ENCODE data around the gene PIEZO1. TPM values are rescaled to one million over a fixed set of nuclear protein-coding genes. Genes with fewer than 3 reads are reported as not detected.

Gene PIEZO1
- polyA plus RNA-seq, 4 donors, result 25.6 to 55.5 (median 32.9) TPM

DNA sequence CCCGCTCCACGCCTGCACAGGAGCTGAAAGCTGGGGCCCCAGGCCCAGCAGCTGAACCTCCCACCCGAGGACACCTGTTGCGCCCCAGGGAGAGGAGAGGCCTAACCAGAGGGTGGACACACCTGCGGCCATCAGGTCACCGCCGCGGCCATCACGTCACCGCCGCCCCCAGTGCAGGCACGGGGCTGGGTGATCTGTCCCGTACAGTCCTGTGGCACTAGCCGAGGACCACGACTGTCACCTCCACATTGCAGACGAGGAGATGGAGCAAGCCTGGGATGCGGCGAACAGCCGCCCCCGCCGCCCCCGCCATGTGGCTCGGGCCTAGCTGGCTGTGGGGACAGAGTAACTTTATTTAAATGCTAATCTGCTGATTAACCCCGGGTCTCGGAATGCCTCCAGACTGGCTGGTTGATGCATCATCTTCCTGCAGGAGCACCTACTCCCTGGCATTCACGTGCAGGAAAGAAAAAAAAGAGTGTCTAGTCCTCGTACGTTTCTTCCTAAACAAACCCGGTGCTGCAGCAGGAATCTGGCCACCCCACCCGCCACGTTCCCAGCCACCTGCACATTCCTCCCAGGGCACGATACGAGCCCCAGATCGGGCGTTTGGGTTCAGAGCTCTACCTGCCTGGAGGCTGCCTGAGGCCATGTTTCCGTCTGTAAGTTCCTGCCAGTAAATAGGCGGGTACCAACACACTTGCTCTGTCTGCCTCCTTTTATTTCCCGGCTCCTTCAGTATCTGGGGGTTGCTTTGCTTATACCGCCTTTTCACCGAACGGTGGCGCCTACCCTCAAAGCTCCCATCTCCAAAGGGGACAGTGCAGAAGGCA lies 29.9 kb downstream of the PIEZO1 start:
- DNase-seq (ENCODE audit: low read depth in 4 of 4, low spot score in 3 of 4), result no peak

- DNase-seq (ENCODE audit: low read depth in 4 of 4, low spot score in 3 of 4), result no peak
Observed at GRCh38 chr16:88754109-88754911, 30.7 kb downstream of the PIEZO1 start.

GRCh38 chr16:88753602-88754001 lies 31.4 kb downstream of the PIEZO1 start:
- DNase-seq (ENCODE audit: low read depth in 4 of 4, low spot score in 3 of 4), result no peak

GRCh38 chr16:88753191-88753590 lies 31.8 kb downstream of the PIEZO1 start:
- no peak for DNase-seq (ENCODE audit: low read depth in 4 of 4, low spot score in 3 of 4)

DNA sequence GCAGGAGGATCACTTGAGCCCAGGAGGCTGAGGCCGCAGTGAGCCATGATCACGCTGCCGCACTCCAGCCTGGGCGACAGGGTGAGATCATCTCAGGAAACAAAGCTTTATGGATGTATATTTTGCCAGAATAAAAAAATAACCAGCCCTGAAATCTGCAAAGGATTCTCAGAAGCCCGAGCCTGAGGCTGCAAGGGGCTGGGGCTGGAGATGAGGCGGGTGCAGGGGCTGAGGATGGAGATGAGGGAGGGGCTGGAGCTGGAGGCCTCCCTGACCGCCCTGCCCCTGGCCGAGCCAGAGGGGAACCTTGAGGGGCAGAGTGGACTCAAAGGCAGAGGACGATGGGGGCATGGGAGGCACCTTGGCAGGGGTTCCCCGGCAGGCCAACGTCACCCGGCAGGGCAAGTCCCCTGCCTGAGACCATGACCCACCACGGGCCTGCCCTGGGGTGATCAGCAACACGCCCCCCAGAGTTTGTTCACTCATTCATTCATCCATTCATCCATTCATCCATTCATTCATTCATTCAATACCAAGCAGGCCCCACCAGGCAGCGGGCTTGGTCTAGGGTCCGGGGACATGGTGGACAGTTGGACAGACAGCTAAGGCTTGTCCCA lies 32.5 kb downstream of the PIEZO1 start:
- no peak for DNase-seq (ENCODE audit: low read depth in 4 of 4, low spot score in 3 of 4)

DNA sequence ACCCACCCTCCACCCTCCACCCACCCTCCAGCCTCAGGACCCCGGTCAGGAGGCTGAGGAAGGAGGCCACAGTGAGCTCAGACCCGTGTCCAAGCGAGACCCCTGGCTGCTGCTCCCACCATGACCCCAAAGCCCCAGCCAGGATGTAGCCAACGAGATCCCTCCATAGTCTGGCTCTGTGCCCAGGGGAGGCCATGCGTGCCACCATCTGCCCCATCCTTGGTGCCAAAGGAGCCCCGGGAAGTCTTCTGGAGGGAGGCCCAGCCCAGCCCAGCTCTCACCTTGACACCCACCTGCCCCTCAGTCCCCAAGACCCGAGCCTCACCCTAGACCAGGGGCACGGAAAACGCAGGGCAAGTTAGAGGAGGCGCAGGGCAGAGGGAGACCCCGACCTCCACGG lies 34.2 kb downstream of the PIEZO1 start:
- no peak for DNase-seq (ENCODE audit: low read depth in 4 of 4, low spot score in 3 of 4)

GRCh38 chr16:88749358-88749757 lies 35.7 kb downstream of the PIEZO1 start:
- no peak for DNase-seq (ENCODE audit: low read depth in 4 of 4, low spot score in 3 of 4)

- DNase-seq (ENCODE audit: low read depth in 4 of 4, low spot score in 3 of 4), result no peak
Observed at GRCh38 chr16:88748364-88748763, 36.7 kb downstream of the PIEZO1 start.

DNA sequence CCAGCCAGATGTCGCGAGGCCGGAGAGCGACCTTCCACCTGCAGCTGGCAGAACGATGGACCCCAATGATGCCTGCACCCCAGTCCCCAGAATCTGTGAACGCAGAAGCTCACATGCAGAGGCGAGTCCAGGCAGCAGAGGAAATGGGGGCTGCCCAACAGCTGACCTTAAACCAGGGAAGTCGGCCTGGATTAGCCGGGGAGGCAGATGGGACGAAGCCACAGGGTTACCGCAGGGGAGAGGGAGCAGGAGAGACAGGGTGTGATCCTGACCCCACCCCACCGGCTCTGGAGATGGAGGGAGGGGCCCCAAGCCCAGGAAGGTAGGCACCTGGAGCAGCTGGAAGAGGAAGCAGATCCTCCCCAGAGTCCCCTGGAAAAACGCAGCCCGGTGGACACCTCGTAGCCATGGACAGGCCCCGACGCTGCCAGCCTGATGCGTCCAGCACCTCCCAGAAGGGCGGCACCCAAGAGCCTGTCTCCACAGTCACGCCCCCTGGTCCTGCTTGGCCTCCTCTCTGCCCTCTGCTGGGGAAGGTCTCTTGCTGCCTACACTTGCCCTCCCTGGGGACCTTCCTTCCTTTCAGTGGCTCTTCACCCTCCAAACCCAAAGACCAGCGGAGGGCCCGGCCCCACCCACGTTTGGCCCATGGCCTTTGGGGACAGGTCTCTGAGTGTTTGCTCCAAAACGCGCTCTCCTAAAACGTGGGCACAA lies 37.3 kb downstream of the PIEZO1 start:
- DNase-seq (ENCODE audit: low read depth in 4 of 4, low spot score in 3 of 4), result no peak

DNA sequence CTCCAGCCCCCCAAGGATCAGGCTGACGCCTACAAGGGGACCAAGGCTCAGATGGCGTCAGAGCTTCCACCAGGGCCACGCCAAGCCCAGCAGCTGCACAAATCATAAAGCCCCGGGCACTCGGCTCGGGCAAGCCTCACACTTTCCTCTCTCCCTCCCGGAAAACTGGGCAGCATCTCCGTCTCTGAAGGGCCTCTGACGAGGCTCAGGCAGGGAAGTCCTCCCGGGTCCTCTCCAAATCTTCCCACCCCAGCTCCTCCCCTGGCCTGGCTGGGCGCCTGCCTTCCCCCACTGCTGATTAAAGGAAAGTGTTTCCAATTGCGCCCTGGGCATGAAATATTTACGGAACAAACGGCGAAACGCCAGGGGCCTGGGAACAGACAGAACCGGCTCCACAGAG lies 38.5 kb downstream of the PIEZO1 start:
- no peak for DNase-seq (ENCODE audit: low read depth in 4 of 4, low spot score in 3 of 4)

- no peak for DNase-seq (ENCODE audit: low read depth in 4 of 4, low spot score in 3 of 4)
Observed at GRCh38 chr16:88744577-88745521, 40.2 kb downstream of the PIEZO1 start.

DNA sequence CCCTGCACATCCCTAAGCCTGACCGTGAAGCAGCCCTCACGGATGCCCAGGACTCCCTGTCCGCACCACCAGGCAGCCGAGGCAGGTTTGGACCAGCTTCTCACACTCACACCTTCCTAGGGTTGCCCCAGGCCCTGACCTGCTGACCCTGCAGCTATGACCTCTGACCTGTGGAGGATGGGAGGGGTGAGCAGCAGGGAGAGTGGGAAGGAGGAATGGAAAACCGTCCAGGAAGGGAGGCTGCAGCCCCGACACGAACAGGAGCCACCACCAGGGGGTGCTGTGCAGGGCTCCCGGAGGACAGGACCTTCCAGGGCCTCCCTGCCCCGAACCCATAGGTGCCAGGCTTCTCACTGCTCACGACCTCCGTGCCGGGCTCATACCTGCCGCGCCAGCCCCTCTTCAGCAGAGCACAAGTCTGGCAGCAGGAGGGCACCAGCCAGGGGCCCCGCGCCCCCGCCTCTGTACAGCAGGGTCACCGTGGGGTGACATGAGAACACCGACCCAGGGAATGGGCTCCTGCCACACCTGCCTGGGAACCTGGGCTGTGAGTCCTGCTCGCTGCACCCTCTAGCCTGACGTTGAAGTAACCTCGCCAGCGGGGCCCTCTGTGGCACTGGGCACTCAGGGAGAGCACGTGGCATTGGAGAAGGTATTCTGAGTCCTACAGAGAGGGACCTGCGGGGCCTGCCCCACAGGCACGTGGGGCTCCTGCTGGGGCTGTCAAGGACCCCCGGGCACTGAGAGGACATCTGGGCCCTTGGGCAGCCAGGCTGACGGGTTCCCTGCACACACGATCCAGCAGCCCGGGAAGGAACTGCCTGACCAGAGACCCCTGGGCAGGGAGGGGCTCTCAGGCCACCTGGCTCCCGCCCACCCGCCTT lies 41.1 kb downstream of the PIEZO1 start:
- no peak for DNase-seq (ENCODE audit: low read depth in 4 of 4, low spot score in 3 of 4)

GRCh38 chr16:88742896-88743605 lies 42.0 kb downstream of the PIEZO1 start:
- DNase-seq (ENCODE audit: low read depth in 4 of 4, low spot score in 3 of 4), result no peak

DNA sequence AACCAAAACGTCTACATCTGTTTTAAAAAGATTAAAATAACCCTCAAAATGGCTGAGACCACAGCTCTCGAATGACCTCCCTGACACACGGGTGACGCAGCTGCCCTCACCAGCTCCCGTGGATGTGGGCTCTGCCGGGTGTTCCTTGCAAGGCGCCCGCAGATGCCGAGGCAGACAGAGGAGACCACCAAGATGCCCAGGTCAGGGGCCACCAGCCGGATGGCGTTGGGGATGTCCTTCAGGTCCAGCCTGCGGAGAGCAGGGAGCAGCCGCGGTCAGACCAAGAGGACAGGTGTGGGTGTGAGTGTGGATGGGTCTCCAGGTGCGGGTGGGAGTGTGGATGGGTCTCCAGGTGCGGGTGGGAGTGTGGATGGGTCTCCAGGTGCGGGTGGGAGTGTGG lies 43.7 kb downstream of the PIEZO1 start:
- DNase-seq (ENCODE audit: low read depth in 4 of 4, low spot score in 3 of 4), result no peak

DNA sequence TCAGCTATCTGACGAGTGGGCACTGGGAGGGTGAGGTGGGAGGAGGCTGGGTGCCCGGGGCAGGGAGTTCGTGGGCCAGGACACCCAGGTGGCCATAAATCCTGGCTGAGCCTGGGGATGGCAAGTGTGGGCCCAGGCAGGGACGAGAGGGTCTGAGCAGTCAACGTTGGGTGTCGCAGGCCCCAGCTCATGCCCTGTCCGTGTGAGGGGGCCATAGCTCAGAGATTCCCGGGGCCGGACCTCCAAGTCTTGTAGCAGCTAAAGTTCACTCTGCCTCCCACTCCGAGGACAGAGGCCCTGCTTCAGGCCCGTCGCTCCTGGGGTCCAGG lies 44.3 kb downstream of the PIEZO1 start:
- DNase-seq (ENCODE audit: low read depth in 4 of 4, low spot score in 3 of 4), result no peak

DNA sequence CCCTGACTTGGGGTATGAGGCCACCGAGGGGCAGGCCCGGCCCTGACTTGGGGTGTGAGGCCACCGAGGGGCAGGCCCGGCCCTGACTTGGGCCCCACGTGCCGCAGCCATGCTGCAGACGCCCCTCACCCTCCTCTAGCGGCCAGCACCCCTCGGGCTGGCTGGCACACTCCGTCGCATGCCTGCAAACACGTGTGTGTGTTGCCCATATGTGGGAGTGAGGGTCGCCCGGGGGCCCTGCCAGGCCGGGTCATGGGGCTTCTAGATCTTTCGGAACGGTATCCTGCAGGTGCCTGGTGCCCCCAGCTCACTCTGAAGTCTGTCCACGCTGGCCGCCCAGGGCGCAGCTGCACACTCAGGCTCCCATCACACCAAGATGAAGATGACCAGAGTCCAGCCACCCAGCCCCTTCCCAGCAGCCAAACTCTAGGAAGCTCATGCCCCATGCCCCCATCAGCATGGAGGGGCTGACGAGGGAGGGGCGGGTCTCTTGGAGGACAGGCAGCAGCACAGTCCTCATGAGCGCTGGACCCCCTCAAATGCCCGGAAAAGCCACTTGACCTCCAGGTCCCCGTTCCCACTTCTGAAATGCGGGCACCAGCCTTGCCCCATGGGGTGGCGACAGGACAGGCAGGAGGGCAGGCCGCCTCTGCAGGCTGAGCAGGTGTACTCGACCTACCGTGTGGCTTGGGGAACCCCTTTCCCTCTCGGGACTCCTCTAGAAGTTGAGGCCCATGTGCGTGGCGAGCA lies 44.9 kb downstream of the PIEZO1 start:
- no peak for DNase-seq (ENCODE audit: low read depth in 4 of 4, low spot score in 3 of 4)

- no peak for DNase-seq (ENCODE audit: low read depth in 4 of 4, low spot score in 3 of 4)
Observed at GRCh38 chr16:88739139-88739976, 45.7 kb downstream of the PIEZO1 start.

All from right renal pelvis (tissue), 4 donors.